GM21825 (cell line): ENCODE data around the gene MDM2.

Source experiments
- ATAC-seq: cut with Tn5 transposase; IDR thresholded peaks from one replicate; pipeline ENCODE4 v1.9.1; 2021; ENCODE audit warnings: mild to moderate bottlenecking, moderate library complexity; ENCODE audit not compliant: unreplicated experiment

MDM2 gene

GRCh38 chr12:68870443-68870842, 62.5 kb downstream of the MDM2 start:
- no peak for ATAC-seq

GRCh38 chr12:68871396-68871795, 63.4 kb downstream of the MDM2 start:
- ATAC-seq: no peak

GRCh38 chr12:68871921-68872320, 63.9 kb downstream of the MDM2 start:
- no peak for ATAC-seq

DNA sequence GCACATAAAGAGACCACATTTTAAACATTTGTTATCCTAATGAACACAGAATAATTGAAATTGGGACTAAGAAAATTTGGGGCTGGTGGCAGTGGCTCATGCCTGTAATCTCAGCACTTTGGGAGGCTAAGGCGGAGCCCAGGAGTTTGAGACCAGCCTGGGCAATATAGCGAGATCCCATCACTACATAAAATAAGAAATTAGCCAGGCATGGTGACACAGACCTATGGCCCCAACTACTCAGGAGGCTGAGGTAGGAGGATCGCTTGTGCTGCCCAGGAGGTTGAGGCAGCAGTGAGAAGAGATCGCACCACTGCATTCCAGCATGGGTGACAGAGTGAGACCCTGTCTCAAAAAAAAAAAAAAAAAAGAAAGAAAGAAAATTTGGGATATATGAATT, 65.3 kb downstream of the MDM2 start:
- no peak for ATAC-seq

- no peak for ATAC-seq
Observed at GRCh38 chr12:68876461-68876860, 68.5 kb downstream of the MDM2 start.

- no peak for ATAC-seq
Observed at GRCh38 chr12:68877583-68877982, 69.6 kb downstream of the MDM2 start.

DNA sequence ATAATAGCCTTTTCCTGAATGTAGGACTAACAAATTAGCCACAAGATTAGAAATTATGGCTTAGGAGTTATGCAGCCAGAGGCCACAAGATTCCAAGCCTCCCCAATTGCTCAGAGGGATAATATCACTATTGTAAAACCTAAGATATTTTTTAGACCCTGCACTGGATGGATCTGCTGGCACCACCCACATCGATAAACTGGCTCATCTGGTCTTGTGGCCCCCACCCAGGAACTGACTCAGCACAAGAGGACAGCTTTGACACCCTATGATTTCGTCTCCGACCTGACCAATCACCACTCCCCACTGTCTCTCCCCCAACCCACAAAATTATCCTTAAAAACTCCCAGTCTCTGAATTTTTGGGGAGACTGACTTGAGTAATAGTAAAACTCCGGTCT, 70.3 kb downstream of the MDM2 start:
- ATAC-seq: no peak

DNA sequence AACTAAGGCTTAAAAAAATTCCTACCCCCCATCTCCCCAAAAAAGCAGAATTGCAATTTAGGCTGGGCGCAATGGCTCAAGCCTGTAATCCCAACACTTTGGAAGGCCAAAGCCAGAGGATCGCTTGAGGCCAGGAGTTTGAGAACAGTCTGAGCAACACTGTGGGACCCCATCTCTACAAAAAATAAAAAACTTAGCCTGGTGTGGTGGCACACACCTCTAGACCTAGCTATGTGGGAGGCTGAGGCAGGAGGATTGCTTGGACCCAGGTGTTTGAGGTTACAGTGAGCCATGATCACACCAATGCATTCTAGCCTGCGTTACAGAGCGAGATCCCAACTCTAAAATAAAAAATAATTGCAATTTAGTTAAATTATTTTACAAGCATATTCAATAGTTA, 70.9 kb downstream of the MDM2 start:
- ATAC-seq: no peak

DNA sequence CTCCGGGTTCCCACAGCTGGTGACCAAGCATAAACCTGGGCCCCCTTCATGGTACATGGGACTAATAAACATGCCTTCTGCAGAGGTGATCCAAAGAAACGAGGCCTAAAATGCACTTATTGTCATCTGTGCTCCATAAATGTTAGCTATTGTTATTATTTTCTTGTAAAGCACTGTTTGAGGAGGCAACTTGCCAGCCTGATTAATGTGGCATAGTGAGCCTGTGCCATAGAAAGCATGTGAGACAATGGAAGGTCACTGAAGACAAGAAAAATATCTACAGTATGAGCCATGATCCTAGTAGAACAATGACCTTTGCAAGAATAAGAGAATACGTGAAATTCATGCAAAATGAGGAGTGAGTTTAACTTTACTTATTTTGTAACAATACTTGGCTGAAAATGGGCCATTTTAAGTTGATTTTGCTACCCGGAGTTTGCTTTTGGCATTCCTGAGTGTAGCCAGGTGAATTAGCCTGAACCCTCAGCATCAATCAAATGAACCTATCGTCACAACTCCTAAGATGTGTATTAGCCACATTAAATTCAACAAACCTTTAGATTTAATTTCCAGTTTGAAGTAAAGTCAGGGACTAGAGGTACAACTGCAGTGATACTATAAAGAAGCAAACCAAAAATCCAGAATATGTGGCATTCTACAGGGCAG, 72.8 kb downstream of the MDM2 start:
- no peak for ATAC-seq

DNA sequence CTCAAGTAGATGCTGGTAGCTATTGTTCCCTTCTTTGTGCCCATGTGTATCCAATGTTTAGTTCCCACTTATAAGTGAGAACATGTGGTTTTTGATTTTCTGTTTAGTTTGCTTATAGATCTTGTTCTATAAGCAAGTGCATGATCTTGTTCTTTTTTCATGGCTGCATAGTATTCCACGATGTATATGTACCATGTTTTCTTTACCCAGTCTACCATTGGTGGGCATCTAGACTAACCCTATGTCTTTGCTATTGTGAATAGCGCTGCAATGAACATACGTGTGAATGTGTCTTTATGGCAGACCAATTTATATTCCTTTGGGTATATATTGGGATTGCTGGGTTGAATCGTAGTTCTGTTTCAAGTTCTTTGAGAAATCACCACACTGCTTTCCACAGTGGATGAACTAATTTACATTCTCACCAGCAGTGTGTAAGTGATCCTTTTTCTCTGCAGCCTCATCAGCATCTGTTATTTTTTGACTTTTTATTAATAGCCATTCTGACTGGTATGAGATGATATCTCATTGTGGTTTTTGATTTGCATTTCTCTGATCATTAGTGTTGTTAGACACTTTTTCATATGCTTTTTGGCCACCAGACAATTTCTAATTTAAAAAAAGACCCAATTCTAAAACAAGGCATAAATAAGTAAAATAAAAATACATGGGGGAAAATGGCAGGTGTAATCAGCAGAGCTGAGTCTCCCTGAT, 74.4 kb downstream of the MDM2 start:
- no peak for ATAC-seq

GRCh38 chr12:68883151-68883550, 75.2 kb downstream of the MDM2 start:
- ATAC-seq: no peak

DNA sequence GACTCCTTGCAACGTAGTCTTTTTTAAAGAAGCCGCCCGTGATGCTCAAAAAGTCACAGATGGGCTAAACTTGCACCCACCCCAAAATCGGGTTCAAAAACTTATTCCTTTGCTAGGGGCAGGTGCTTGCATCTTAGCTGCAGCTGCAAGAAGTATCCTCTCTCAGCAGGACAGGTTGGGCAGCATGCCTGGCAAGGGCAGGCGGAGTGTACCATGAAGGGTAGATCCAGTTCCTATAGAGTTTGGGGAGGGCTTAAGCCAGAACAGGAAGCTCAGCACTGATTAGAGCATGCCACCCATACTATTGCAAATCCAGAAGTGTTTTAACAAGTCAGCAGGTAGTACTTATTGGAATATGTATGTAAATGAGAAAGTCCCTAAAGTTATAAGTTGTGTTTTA, 76.3 kb downstream of the MDM2 start:
- no peak for ATAC-seq

GRCh38 chr12:68885381-68885780, 77.4 kb downstream of the MDM2 start:
- no peak for ATAC-seq

- ATAC-seq: no peak
Observed at GRCh38 chr12:68886636-68887572, 78.9 kb downstream of the MDM2 start.

DNA sequence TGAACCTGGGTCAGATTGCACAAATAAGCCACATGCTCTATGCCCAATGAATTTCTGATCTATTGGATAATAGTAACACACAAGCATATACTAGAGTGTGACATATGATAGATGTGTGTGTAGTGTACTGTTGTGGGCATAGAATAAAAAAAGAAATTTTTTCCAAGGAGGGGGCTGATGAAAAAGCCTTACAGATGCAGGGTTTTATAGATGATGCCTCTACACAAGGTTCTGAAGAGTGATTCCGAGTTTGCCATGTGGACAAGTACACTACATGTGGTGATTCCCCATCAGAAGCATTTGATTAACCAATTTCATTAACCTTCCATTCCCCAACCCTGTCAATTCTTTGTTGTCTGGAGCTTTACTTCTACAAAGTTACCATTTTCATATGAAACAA, 79.7 kb downstream of the MDM2 start:
- ATAC-seq: no peak

DNA sequence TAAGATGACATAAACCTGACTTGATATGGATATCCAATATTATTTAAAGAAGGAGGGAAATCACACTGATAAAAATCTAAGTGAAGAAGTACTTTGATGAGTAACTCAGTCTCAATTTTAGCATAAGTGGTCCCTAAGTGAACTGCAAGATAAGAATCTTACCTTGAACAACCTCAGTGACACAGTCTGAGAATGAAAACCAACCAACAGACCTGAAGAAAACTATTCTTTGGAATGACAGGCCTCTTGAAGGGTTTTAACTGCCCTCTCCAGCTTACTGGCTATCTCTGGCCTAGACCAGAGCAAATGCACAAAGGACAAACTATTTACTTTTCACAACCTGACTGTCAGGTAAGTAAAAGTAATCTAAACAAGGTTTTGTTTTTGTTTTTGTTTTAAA, 80.3 kb downstream of the MDM2 start:
- no peak for ATAC-seq

DNA sequence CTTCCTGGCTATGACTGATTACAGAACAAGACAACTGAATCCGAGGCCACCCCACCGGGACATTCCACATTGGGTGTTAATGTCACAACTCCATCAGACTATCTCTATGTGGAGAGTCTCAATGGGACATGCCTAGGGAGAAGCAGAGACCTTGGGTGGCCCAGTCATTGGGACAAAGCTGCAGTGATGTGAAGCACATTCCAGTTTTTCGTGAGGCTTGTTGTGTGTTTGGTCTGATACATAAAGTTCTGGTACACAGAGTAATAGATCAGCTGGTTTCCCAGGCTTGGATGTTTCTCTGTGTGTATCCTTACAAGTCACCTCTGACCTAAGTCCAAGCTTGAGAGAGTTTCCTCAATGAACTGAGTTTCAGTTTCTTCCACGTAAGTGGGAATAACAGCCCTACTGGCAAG, 82.7 kb downstream of the MDM2 start:
- no peak for ATAC-seq

DNA sequence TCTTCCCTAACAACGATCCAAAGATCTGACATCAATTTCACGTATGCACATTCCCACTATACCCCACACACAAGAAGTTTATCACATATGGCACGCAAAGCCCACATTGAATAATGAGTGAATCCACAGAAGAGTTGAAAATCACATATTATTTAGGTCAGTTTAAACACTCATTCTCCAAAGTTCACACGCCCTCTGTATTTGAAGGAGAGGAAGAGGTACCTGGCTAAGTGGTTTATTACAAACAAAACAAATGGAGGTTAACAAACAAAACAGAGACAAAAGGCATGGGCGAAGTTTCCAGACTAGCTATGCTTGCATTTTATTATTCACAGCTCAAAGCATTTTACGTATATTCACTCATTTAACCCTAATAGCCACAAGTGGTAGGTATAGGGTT, 83.2 kb downstream of the MDM2 start:
- ATAC-seq: no peak

DNA sequence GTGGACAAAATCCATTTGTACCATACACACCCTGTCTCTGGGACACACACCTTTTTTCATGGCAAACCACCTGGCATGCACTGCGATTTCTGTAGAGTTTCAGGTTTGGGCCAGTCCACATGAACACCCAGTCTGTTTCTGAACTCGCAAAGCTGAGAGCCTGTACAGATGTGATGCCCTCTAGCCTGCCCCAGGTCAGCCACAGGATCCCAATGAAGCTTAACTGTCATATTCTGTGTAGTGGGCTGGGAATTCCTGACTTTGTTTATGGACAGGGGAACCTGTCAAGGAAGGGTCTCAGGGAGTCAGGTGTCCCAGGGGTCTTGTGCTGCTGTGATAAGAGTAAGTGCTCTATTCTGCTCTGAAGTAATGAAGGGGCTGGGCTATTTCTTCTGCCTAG, 85.2 kb downstream of the MDM2 start:
- ATAC-seq: no peak

- ATAC-seq: no peak
Observed at GRCh38 chr12:68893741-68894140, 85.8 kb downstream of the MDM2 start.

DNA sequence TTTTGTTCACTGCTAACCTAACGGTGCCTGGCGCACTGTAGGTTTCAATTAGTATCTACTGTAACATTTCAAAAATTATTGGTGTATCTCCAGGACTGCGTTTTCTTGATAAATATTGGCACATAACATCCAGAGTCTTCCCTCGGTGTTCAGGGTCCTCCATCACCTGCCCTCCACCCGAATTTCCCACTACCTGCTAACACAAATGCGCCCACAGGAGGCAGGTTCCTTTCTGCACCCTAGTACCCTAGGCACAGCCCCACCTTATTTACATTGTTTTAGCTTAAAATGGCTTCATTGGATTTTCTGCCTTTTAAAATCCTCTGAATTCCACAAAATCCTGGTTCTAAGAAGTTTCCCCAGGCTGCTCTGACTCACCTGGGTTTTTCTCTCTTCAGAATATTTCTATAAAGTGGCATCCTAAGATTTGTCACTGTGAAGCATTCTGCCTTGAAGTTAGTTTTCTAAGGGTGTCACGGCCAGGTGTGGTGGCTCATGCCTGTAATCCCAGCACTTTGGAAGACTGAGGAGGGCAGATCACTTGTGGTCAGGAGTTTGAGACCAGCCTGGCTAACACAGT, 86.4 kb downstream of the MDM2 start:
- no peak for ATAC-seq
